Astrocyte (in vitro differentiated cells and primary cell): Measurements from ENCODE around the gene TP73. TPM values are rescaled to one million over a fixed set of nuclear protein-coding genes. Genes with fewer than 3 reads are reported as not detected.

ENCODE experiments used
- DNase-seq: peaks from one replicate; pipeline ENCODE4 v3.0.0-alpha.2; 2010; ENCODE audit warnings: low read depth
- FAIRE-seq: peaks from 2 replicates; lab custom pipeline; 2011; peaks lifted over from hg19 to GRCh38; lab: Jason Lieb, UNC
- H2AFZ ChIP-seq: 2 replicates; pipeline ENCODE4 v1.6.0; 2012; ENCODE audit warnings: low read depth, low read length, inconsistent platforms
- H3K27ac ChIP-seq: 2 replicates; pipeline ENCODE4 v1.5.1; 2011; ENCODE audit warnings: low read depth, low read length, inconsistent platforms
- H3K27me3 ChIP-seq: 2 replicates; pipeline ENCODE4 v1.6.0; 2011; ENCODE audit warnings: low read length, inconsistent platforms; ENCODE audit not compliant: insufficient read depth
- H3K36me3 ChIP-seq: 2 replicates; pipeline ENCODE4 v1.5.1; 2011; ENCODE audit warnings: low read length, inconsistent platforms; ENCODE audit not compliant: insufficient read depth
- H3K4me1 ChIP-seq: 2 replicates; pipeline ENCODE4 v1.5.1; 2011; ENCODE audit warnings: low read length, inconsistent platforms; ENCODE audit not compliant: insufficient read depth
- H3K4me2 ChIP-seq: 2 replicates; pipeline ENCODE4 v1.6.0; 2012; ENCODE audit warnings: low read length, inconsistent platforms
- H3K4me3 ChIP-seq: 2 replicates; pipeline ENCODE4 v1.5.1; 2011; ENCODE audit warnings: low read depth, mild to moderate bottlenecking, low read length, inconsistent platforms; ENCODE audit not compliant: insufficient read depth
- H3K79me2 ChIP-seq: 2 replicates; pipeline ENCODE4 v1.6.0; 2012; ENCODE audit warnings: mild to moderate bottlenecking, low read length, inconsistent platforms; ENCODE audit not compliant: insufficient read depth
- H3K9ac ChIP-seq: 2 replicates; pipeline ENCODE4 v1.6.0; 2012; ENCODE audit warnings: mild to moderate bottlenecking, low read length, inconsistent platforms
- H3K9me3 ChIP-seq: 2 replicates; pipeline ENCODE4 v1.5.1; 2012; ENCODE audit warnings: low read depth, mild to moderate bottlenecking, low read length, inconsistent platforms; ENCODE audit not compliant: insufficient read depth
- H4K20me1 ChIP-seq: 2 replicates; pipeline ENCODE4 v1.6.0; 2012; ENCODE audit warnings: low read length, inconsistent platforms; ENCODE audit not compliant: insufficient read depth
- H3K27ac Mint-ChIP-seq: one replicate; pipeline ENCODE4 v1.8.0; 2021; ENCODE audit warnings: mild to moderate bottlenecking, mixed read lengths; ENCODE audit not compliant: unreplicated experiment
- H3K27me3 Mint-ChIP-seq: one replicate; pipeline ENCODE4 v1.8.0; 2021; ENCODE audit warnings: low read depth, mixed read lengths; ENCODE audit not compliant: unreplicated experiment
- H3K36me3 Mint-ChIP-seq: one replicate; pipeline ENCODE4 v1.8.0; 2021; ENCODE audit warnings: low read depth, mixed read lengths; ENCODE audit not compliant: unreplicated experiment
- H3K4me1 Mint-ChIP-seq: one replicate; pipeline ENCODE4 v1.8.0; 2021; ENCODE audit warnings: low read depth, mixed read lengths; ENCODE audit not compliant: unreplicated experiment
- H3K4me3 Mint-ChIP-seq: one replicate; pipeline ENCODE4 v1.8.0; 2021; ENCODE audit warnings: mild to moderate bottlenecking, moderate library complexity, mixed read lengths; ENCODE audit not compliant: unreplicated experiment
- H3K9me3 Mint-ChIP-seq: one replicate; pipeline ENCODE4 v1.8.0; 2021; ENCODE audit warnings: mild to moderate bottlenecking, mixed read lengths; ENCODE audit not compliant: unreplicated experiment
- CTCF ChIP-seq: IDR thresholded peaks from 2 replicates; pipeline ENCODE4 v1.5.1; 2011; ENCODE audit warnings: low read depth, mild to moderate bottlenecking, inconsistent platforms, low read length, moderate library complexity; ENCODE audit not compliant: insufficient read depth
- EZH2 ChIP-seq: IDR thresholded peaks from 2 replicates; pipeline ENCODE4 v1.6.1; 2012; ENCODE audit warnings: mild to moderate bottlenecking, low read length, inconsistent platforms; ENCODE audit not compliant: insufficient read depth
- total RNA-seq: library from RNA; stranded (reverse); gene quantifications from 2 replicates; pipeline ENCODE4 v1.2.1, GENCODE V29; 2021

TP73 gene
- total RNA-seq, 1 donor from 2014 or later: 0.18 TPM

- Histone ChIP-seq H3K27ac (no peak overlapping the region), H3K36me3 (peaks cover 7% of the 10 kb centered on the region), H3K9ac (no peak overlapping the region), H2AFZ (no peak overlapping the region), H3K9me3 (no peaks in the 10 kb centered on the region), H4K20me1 (peaks cover 16% of the 10 kb centered on the region), H3K4me1 (peaks cover 7% of the 10 kb centered on the region), H3K4me2 (no peak overlapping the region), H3K79me2 (peaks cover 8% of the 10 kb centered on the region), H3K4me3 (no peak overlapping the region), H3K27me3 (no peaks in the 10 kb centered on the region)
- DNase-seq: no peak
- Mint-ChIP-seq H3K27ac (no peak overlapping the region), H3K4me1 (no peaks in the 10 kb centered on the region), H3K27me3 (no peaks in the 10 kb centered on the region), H3K4me3 (no peak overlapping the region), H3K36me3 (peaks cover 16% of the 10 kb centered on the region), H3K9me3 (no peaks in the 10 kb centered on the region)
- no peak for TF ChIP-seq CTCF
- no peak for TF ChIP-seq EZH2
- FAIRE-seq: no peak
Observed at GRCh38 chr1:3630161-3630611, 22.1 kb upstream of the TP73 start.

- TF ChIP-seq CTCF (no peak), EZH2 (no peak)
- no peak overlapping the region for H2AFZ ChIP-seq
- peaks cover 2% of the 10 kb centered on the region for H3K79me2 ChIP-seq
- peaks cover 18% of the 10 kb centered on the region for H3K36me3 Mint-ChIP-seq
- no peaks in the 10 kb centered on the region for H3K9me3 ChIP-seq
- no peaks in the 10 kb centered on the region for H3K27me3 ChIP-seq
- H3K4me1 Mint-ChIP-seq: no peaks in the 10 kb centered on the region
- H3K9me3 Mint-ChIP-seq: no peaks in the 10 kb centered on the region
- H3K27me3 Mint-ChIP-seq: no peaks in the 10 kb centered on the region
- FAIRE-seq (no peak), DNase-seq (no peak)
- peaks cover 7% of the 10 kb centered on the region for H3K36me3 ChIP-seq
- H3K4me3 ChIP-seq: no peak overlapping the region
- H3K4me3 Mint-ChIP-seq: no peak overlapping the region
- H3K27ac ChIP-seq: no peak overlapping the region
- no peak overlapping the region for H3K9ac ChIP-seq
- no peak overlapping the region for H3K27ac Mint-ChIP-seq
- peaks cover under 1% of the 10 kb centered on the region for H3K4me1 ChIP-seq
- peaks cover 13% of the 10 kb centered on the region for H4K20me1 ChIP-seq
- H3K4me2 ChIP-seq: no peak overlapping the region
Observed at GRCh38 chr1:3630914-3631313, 21.4 kb upstream of the TP73 start.

GRCh38 chr1:3631320-3632260, 20.7 kb upstream of the TP73 start:
- no peak overlapping the region for H3K4me3 Mint-ChIP-seq
- no peak overlapping the region for H3K4me3 ChIP-seq
- H3K9me3 ChIP-seq: no peaks in the 10 kb centered on the region
- no peak overlapping the region for H3K27ac ChIP-seq
- H3K36me3 ChIP-seq: peaks cover 11% of the 10 kb centered on the region
- TF ChIP-seq EZH2 (no peak), CTCF (no peak)
- DNase-seq (no peak), FAIRE-seq (no peak)
- no peaks in the 10 kb centered on the region for H3K79me2 ChIP-seq
- H3K27ac Mint-ChIP-seq: no peak overlapping the region
- no peaks in the 10 kb centered on the region for H3K4me1 Mint-ChIP-seq
- H3K27me3 ChIP-seq: no peaks in the 10 kb centered on the region
- no peak overlapping the region for H3K4me2 ChIP-seq
- H3K27me3 Mint-ChIP-seq: no peaks in the 10 kb centered on the region
- peaks cover 10% of the 10 kb centered on the region for H4K20me1 ChIP-seq
- H3K36me3 Mint-ChIP-seq: peaks cover 20% of the 10 kb centered on the region
- H3K4me1 ChIP-seq: no peaks in the 10 kb centered on the region
- H3K9ac ChIP-seq: no peak overlapping the region
- H2AFZ ChIP-seq: no peak overlapping the region
- no peaks in the 10 kb centered on the region for H3K9me3 Mint-ChIP-seq
